Measurements from ENCODE around the gene PEX16.

PEX16 gene

DNA sequence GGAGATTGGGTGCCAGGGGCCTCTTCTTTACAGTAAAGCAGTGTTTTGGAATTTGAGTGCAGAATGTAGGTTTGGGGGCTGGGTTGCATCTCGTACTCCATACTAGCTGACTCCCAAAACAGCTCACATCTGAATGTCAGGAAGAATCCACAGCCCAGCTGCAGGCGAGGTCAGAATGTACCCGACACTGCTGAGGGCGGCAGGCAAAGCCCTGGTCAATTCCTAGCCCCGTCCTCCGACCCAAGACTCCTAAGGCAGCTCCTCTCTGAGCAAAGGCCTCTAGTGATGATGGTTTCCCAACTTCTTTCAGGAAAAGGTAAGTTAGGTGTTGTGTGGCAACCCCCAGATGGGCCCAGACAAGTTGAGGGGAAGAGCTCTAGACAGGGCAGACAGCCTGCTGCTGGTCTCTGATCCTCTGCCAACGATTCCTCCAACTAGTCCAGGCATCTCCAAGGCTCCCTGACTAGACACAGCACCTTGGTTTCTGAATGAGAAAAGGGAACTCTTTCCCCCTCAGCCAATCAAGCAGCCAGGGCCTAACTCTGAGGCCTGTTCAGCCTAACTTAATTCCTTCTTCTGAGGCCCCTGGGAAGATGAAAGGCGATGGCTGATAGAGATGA, 13.4 kb upstream of the PEX16 start:
- Histone ChIP-seq H3K36me3 (replicated peaks) (peaks cover 30% of the 10 kb centered on the region), H3K4me3 (ENCODE audit: low read depth, low read length) (no peak overlapping the region), H3K27ac (no peak overlapping the region), H3K27me3 (replicated peaks) (no peaks in the 10 kb centered on the region)
- in situ Hi-C loops (cut with HindIII; ENCODE audit: low pct_ligation_motif_present, low sequenced_read_pairs): no loop called here
- TF ChIP-seq, protein P1, sequence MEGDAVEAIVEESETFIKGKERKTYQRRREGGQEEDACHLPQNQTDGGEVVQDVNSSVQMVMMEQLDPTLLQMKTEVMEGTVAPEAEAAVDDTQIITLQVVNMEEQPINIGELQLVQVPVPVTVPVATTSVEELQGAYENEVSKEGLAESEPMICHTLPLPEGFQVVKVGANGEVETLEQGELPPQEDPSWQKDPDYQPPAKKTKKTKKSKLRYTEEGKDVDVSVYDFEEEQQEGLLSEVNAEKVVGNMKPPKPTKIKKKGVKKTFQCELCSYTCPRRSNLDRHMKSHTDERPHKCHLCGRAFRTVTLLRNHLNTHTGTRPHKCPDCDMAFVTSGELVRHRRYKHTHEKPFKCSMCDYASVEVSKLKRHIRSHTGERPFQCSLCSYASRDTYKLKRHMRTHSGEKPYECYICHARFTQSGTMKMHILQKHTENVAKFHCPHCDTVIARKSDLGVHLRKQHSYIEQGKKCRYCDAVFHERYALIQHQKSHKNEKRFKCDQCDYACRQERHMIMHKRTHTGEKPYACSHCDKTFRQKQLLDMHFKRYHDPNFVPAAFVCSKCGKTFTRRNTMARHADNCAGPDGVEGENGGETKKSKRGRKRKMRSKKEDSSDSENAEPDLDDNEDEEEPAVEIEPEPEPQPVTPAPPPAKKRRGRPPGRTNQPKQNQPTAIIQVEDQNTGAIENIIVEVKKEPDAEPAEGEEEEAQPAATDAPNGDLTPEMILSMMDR (IDR thresholded peaks at IDR 0.05; ENCODE audit: low read depth, low read length, missing control alignments): no peak
- no peak for DNase-seq

DNA sequence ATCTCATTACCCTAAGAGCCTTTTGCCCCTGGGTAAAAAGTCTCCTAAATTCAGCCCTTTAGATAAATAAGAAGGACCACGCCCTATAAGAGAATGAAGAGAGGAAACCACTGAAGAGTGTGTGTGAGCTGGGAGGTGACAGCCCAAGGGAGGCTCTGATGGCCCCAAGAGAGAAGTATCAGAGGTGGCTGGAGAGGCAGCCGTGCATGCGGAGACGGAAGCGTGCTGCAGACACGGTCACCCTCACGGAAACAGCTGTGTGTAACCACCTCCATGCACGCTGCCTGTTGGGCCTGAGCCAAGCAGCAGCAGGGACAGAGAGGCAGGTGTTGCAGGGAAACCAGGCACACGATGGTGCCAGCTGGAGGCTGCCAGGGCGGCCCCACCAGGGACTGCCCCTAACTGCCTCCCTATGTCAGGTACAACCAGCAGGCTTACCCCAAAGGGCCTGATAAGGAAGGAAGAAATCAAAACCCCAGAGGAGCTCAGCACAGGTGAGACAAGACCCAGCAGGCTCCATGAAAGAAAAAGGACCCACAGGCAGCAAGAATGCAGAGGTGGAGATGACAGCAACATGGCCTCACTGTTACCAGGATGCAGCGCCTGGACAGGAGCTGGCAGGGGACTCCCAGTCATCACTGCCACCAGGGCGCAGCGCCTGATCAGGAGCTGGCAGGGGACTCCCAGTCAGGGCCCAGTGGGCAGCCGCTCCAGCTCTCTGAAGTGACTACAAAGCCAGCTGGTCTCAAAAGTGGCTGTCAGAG, 12.5 kb upstream of the PEX16 start:
- no peak overlapping the region for H3K27ac ChIP-seq
- TF ChIP-seq, protein P1 (IDR thresholded peaks at IDR 0.05; ENCODE audit: low read depth, low read length, missing control alignments): no peak
- no peak overlapping the region for H3K4me3 ChIP-seq (ENCODE audit: low read depth, low read length)
- DNase-seq: no peak
- in situ Hi-C loops (cut with HindIII; ENCODE audit: low pct_ligation_motif_present, low sequenced_read_pairs): no loop called here
- H3K36me3 ChIP-seq (replicated peaks): peaks cover 24% of the 10 kb centered on the region
- no peaks in the 10 kb centered on the region for H3K27me3 ChIP-seq (replicated peaks)

DNA sequence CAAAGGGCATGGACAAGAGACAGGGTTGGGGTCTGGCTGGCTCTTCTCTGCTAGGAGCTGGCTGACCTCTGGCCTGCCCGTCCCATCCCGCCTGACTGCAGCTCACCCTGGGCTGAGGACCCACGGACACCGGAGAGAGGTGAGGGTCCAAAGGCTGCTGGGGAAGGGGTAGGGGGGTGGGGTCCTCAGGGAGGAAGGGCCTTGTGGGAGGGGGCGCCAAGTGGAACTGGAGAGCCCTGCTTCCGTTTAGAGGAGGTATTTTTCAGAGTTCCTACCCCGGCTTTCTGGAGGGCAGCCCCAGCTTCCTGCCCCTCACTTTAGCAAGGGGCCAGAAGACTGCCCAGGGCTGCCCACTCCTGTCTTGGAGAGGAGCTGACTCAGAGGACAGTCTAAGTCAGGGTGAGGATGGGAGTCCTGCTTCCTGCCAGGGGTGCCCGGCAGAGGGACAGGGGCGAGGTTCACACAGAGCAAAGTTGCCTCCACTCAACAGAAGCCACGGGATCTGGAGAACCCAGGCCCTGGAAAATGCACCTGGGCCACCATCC, 11.9 kb upstream of the PEX16 start:
- H3K27me3 ChIP-seq (replicated peaks): peaks cover 3% of the 10 kb centered on the region
- no peak overlapping the region for H3K27ac ChIP-seq

DNA sequence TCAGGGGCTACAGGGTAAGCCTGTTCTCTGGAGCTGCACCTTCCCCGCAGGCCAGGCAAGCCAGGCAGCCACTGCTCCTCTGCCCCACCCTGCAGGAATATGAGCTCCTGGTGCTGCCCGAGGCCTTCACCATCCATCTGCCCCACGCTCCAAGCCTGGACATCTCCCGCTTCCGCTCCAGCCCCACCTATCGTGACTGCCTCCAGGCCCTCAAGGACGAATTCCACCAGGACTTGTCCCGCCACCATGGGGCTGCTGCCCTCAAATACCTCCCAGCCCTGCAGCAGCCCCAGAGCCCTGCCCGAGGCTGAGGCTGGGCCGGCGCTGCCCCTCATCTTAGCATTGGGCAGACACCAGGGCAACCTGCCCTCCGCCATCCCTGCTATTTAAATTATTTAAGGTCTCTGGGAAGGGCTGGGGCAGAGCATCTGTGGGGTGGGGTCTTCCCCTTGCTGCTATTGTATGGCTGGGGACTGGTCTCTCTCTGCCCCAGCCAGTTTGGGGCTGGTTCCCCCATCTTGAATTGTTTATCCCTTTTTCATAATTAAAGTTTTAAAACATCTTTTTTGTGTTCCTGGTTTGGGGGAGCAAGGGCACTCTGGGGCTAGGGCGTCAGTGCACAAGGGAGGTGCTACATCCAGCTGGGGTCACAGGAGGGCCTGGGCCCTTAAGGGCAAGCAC, 11.0 kb upstream of the PEX16 start:
- H3K4me3 ChIP-seq (ENCODE audit: low read depth, low read length): no peak overlapping the region

More for the DNA sequence above, 11.9 kb upstream of the PEX16 start:
- no peak for DNase-seq
- TF ChIP-seq, protein P1 (IDR thresholded peaks at IDR 0.05; ENCODE audit: low read depth, low read length, missing control alignments): no peak
- H3K4me3 ChIP-seq (ENCODE audit: low read depth, low read length): no peak overlapping the region
- H3K36me3 ChIP-seq (replicated peaks): peaks cover 18% of the 10 kb centered on the region
- in situ Hi-C loops (cut with HindIII; ENCODE audit: low pct_ligation_motif_present, low sequenced_read_pairs): no loop called here

DNA sequence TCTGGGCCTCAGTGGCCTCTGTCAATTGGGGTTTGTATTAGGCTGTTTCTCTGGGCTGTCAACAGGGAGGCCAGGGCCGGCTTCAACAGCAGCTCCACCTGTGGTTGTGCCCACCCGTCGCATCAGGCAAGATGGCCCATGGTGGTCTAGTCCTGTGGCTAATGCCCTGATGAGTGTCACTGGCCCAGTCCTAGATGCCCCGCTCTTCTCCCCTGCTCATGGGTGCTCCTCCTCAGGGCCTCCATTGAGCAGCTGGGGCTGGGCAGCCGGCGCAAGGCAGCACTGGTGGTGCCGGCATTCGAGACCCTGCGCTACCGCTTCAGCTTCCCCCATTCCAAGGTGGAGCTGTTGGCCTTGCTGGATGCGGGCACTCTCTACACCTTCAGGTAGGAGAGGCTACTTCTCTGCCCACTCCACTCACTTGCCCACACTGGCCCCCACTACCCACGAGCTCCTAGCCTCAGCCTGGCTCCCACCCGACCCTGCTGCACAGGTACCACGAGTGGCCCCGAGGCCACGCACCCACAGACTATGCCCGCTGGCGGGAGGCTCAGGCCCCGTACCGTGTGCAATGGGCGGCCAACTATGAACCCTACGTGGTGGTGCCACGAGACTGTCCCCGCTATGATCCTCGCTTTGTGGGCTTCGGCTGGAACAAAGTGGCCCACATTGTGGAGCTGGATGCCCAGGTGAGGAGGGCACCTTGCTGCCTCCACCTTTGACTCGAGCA, 10.2 kb upstream of the PEX16 start:
- TF ChIP-seq, protein P1 (IDR thresholded peaks at IDR 0.05; ENCODE audit: low read depth, low read length, missing control alignments): no peak
- H3K36me3 ChIP-seq (replicated peaks): peaks cover 6% of the 10 kb centered on the region
- H3K4me3 ChIP-seq (ENCODE audit: low read depth, low read length): no peak overlapping the region
- no peak for DNase-seq
- in situ Hi-C loops (cut with HindIII; ENCODE audit: low pct_ligation_motif_present, low sequenced_read_pairs): no loop called here
- H3K27me3 ChIP-seq (replicated peaks): peaks cover 16% of the 10 kb centered on the region
- H3K27ac ChIP-seq: no peak overlapping the region

More for the DNA sequence above, 11.0 kb upstream of the PEX16 start:
- TF ChIP-seq, protein P1 (IDR thresholded peaks at IDR 0.05; ENCODE audit: low read depth, low read length, missing control alignments): no peak
- in situ Hi-C loops (cut with HindIII; ENCODE audit: low pct_ligation_motif_present, low sequenced_read_pairs): no loop called here
- H3K36me3 ChIP-seq (replicated peaks): peaks cover 14% of the 10 kb centered on the region
- DNase-seq: no peak
- peaks cover 8% of the 10 kb centered on the region for H3K27me3 ChIP-seq (replicated peaks)
- H3K27ac ChIP-seq: no peak overlapping the region
